BJ (cell line): ENCODE data around the gene FLVCR1. TPM values are rescaled to one million over a fixed set of nuclear protein-coding genes. Genes with fewer than 3 reads are reported as not detected.

Experiments
- CTCF ChIA-PET: fragments of 350-600 bp; formaldehyde crosslinking; extraction: SDS; loops from one replicate; lab custom pipeline; 2021; ENCODE audit warnings: antibody characterized with exemption, inconsistent platforms; lab: Yijun Ruan, JAX
- POLR2A ChIA-PET: fragments of 300-600 bp; sonication (Branson Sonifier 250); formaldehyde crosslinking; extraction: SDS; loops from one replicate; lab custom pipeline; 2021; ENCODE audit warnings: antibody characterized with exemption; lab: Charles Lee
- DNase-seq: peaks from one replicate; pipeline ENCODE4 v3.0.0-alpha.2; 2011; ENCODE audit warnings: low read depth
- H3K27me3 ChIP-seq: 2 replicates; pipeline ENCODE4 v1.6.0; 2011; ENCODE audit warnings: low read length; ENCODE audit not compliant: control insufficient read depth, insufficient read depth
- H3K36me3 ChIP-seq: 2 replicates; pipeline ENCODE4 v1.5.1; 2011; ENCODE audit warnings: low read length; ENCODE audit not compliant: control insufficient read depth, insufficient read depth
- H3K4me3 ChIP-seq: 2 replicates; pipeline ENCODE4 v1.5.1; 2011; ENCODE audit warnings: low read depth, mild to moderate bottlenecking, control low read depth, low read length
- polyA plus RNA-seq: library from polyadenylated mRNA; depleted of rRNA; stranded (reverse); fragments of >200 nt; gene quantifications from 2 replicates; pipeline ENCODE4 v1.2.3, GENCODE V29; 2011
- TF ChIP-seq, protein P1 (sequence below): IDR thresholded peaks from 2 replicates; pipeline ENCODE4 v1.5.1; 2011; ENCODE audit warnings: low read depth, mild to moderate bottlenecking, control low read depth, inconsistent platforms, low read length, moderate library complexity; ENCODE audit not compliant: insufficient read depth

The FLVCR1 gene
- polyA plus RNA-seq, 1 experiment: 0.88 TPM

DNA sequence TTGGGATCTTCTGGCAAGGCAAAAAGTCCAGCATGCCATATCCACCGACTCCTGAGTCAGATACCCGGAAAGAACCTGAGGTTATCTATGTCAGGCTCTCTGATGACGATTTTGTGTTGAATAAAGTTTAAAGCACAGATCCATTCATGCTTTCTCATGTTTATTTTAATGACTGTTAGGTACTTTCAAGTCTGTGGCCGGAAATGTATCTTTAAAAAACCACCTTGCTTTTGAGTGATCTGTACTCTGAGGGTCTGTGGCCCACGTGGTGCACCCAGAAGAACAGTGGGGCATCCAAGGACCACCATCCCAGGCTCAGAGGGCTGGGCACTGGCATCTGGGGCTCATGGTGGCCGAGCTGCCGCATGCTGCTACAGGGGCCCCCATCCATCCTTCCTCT is 62.2 kb downstream of the FLVCR1 start:
- Histone ChIP-seq H3K36me3 (no peaks in the 10 kb centered on the region), H3K4me3 (no peak overlapping the region), H3K27me3 (peaks cover 11% of the 10 kb centered on the region)
- TF ChIP-seq, protein P1, sequence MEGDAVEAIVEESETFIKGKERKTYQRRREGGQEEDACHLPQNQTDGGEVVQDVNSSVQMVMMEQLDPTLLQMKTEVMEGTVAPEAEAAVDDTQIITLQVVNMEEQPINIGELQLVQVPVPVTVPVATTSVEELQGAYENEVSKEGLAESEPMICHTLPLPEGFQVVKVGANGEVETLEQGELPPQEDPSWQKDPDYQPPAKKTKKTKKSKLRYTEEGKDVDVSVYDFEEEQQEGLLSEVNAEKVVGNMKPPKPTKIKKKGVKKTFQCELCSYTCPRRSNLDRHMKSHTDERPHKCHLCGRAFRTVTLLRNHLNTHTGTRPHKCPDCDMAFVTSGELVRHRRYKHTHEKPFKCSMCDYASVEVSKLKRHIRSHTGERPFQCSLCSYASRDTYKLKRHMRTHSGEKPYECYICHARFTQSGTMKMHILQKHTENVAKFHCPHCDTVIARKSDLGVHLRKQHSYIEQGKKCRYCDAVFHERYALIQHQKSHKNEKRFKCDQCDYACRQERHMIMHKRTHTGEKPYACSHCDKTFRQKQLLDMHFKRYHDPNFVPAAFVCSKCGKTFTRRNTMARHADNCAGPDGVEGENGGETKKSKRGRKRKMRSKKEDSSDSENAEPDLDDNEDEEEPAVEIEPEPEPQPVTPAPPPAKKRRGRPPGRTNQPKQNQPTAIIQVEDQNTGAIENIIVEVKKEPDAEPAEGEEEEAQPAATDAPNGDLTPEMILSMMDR: no peak
- CTCF ChIA-PET: interaction anchor here (0.6 to 1.2 kb wide), 2 partner anchors 10 to 18 kb away, joined by 3 read pairs; no protein-coding TSS in a partner anchor
- no peak for DNase-seq
- POLR2A ChIA-PET: no interaction called here

DNA sequence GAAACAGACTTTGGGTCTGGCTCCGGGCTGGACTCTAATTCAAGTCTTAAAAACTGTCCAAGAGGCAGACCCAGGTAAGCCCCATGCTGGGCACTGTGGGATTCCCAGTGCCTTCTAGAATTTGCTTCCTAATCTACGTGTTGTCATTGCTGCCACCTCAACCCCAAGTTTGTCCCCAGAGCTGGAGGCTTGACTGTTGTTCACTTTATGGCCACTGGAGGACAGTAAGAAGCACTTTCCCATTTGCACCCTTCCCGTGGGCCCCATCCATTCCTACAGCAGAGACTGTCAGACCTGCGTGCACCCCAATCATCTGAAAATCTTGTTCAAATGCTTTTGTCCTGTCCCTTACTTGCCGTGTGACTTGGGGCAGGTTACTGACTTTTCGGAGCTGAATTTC is 62.8 kb downstream of the FLVCR1 start:
- DNase-seq: no peak
- Histone ChIP-seq H3K4me3 (no peak overlapping the region), H3K27me3 (peaks cover 11% of the 10 kb centered on the region), H3K36me3 (no peaks in the 10 kb centered on the region)
- POLR2A ChIA-PET: no interaction called here
- CTCF ChIA-PET: interaction anchor here (0.6 to 1.2 kb wide), 2 partner anchors 9 to 19 kb away, joined by 3 read pairs; no protein-coding TSS in a partner anchor
- TF ChIP-seq, protein P1: peak; percentile 26; the same call in 1 of the 2 replicates

DNA sequence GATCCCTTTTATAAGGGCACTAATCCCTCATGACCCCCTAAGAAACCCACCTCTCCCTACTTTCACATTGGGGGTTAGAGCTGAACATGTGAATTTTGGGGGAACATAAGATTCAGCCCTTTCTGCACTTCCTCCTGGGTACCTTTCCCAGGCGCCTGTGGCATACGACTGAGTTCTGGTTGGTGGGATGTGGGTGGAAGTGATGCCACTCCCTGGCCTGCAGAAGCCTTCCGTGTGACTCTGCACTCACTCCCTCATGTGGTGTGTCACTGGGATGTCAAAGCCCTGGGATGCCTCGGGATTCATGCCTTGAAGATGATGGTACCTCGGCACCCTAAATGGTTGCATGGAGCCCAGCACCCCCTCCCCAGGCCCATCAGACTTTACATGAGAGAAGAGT is 63.9 kb downstream of the FLVCR1 start:
- Histone ChIP-seq H3K36me3 (no peaks in the 10 kb centered on the region), H3K27me3 (peaks cover 11% of the 10 kb centered on the region), H3K4me3 (no peak overlapping the region)
- POLR2A ChIA-PET: no interaction called here
- DNase-seq: no peak
- CTCF ChIA-PET: interaction anchor here (0.9 kb wide), 1 partner anchor 26 kb away, joined by 3 read pairs; no protein-coding TSS in a partner anchor
- TF ChIP-seq, protein P1: no peak

DNA sequence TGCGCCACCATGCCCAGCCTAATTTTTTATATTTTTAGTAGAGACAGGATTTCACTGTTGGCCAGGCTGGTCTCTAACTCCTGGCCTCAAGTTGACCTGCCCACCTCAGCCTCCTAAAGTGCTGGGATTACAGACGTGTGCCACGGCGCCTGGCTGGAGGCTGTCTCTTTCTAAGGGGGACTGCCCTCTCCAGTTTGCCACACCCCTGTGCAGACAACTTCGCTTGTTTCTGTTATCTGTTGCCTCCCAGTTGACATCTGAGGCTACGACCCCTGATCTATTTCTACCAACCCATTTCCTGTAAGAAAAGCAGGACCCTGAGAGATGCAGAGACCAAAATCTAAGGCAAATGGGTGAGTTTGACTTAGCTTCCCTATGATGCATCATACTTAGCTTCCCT is 68.3 kb downstream of the FLVCR1 start:
- no peak overlapping the region for H3K4me3 ChIP-seq

DNA sequence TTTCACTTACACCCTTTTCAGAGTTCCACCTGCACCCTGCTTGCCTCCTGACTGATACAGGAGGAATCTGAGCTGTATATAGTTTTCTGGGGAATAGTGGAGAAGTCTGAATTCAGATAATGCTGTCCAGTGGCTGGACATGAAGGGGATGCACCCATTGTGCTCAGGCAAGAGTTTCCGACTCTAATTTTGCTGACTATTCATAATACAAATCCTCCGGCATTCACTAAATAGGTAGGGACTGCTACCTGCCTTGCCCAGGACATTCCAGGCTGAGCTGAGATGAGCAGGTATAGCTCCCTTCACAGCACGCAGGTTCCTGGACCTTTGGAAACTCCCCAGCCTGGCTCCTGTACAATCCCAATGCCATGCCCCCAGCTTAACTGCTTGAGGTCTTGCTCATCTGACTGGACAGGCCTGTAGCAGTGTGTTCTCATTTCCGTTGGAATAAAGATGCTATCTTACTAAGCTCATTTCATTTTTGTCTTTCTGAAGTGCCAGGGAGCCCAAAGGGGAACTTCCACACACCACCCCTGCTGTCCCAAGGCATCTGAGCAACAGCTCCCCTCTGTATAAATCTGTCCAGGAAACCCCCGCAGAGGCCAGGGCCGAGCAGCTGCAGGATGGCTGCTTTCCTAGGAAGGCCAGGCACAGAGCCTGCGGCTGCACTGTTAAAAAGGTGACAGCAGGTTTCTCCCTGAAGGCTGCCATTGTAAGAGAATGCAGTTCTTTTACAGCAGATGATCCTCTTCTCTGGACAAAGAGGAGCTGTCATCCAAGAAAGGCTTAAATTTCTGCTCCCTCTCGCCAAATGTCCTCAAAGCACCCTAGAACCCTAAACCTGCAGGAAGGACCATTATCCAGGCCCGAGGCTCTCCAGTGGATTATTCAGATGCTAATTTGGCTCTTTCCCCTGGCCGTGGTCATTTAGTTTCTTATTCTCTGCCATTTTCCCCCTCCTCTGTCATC is 70.5 kb downstream of the FLVCR1 start:
- Histone ChIP-seq H3K36me3 (no peaks in the 10 kb centered on the region), H3K27me3 (0 out of 2 replicates have a peak, but pooled peaks cover 2% of the 10 kb centered on the region), H3K4me3 (no peak overlapping the region)
- ChIA-PET POLR2A (no interaction called here), CTCF (no interaction called here)
- no peak for DNase-seq
- TF ChIP-seq, protein P1: no peak

More for the DNA sequence above, 68.3 kb downstream of the FLVCR1 start:
- Histone ChIP-seq H3K36me3 (no peaks in the 10 kb centered on the region), H3K27me3 (peaks cover 2% of the 10 kb centered on the region; the same call in 1 of the 2 replicates)
- ChIA-PET POLR2A (no interaction called here), CTCF (no interaction called here)
- TF ChIP-seq, protein P1: no peak
- DNase-seq: no peak
